Activated CD8-positive, alpha-beta T cell treated with anti-CD3 and anti-CD28 coated beads, Interleukin-2, amount 10 ng/mL, durations not matched to agents 7 days and 5 days (primary cell): ENCODE measurements around the gene COX10. TPM values are rescaled to one million over a fixed set of nuclear protein-coding genes. Genes with fewer than 3 reads are reported as not detected.
"Not testable (repeated sequence)": the region's sequence is repeated elsewhere in the genome, so short reads cannot be mapped to it uniquely, and the experiment has no call there.

Experiments used
- ATAC-seq: fragments of 150-1000 bp; cut with Tn5 transposase; one replicate; pipeline ENCODE4 v1.10.0; 2021; ENCODE audit warnings: moderate library complexity
- CTCF ChIA-PET: fragments of 350-600 bp; sonication (Branson Sonifier 250); formaldehyde crosslinking; loops from one replicate; lab custom pipeline; 2021; ENCODE audit warnings: antibody characterized with exemption; lab: Charles Lee
- POLR2A ChIA-PET: fragments of 350-600 bp; sonication (Branson Sonifier 250); formaldehyde crosslinking; loops from one replicate; lab custom pipeline; 2021; ENCODE audit warnings: antibody characterized with exemption; lab: Charles Lee
- DNase-seq: peaks from one replicate; pipeline ENCODE4 v3.0.0-alpha.2; 2020
- H3K27ac Mint-ChIP-seq: one replicate; pipeline ENCODE4 v1.8.0; 2021; ENCODE audit warnings: mild to moderate bottlenecking, mixed read lengths
- H3K27me3 Mint-ChIP-seq: one replicate; pipeline ENCODE4 v1.8.0; 2021; ENCODE audit warnings: low read depth, mixed read lengths
- H3K36me3 Mint-ChIP-seq: one replicate; pipeline ENCODE4 v1.8.0; 2021; ENCODE audit warnings: low read depth, mixed read lengths
- H3K4me1 Mint-ChIP-seq: one replicate; pipeline ENCODE4 v1.8.0; 2021; ENCODE audit warnings: low read depth, mixed read lengths
- H3K4me3 Mint-ChIP-seq: one replicate; pipeline ENCODE4 v1.8.0; 2021; ENCODE audit warnings: mild to moderate bottlenecking, mixed read lengths
- H3K9me3 Mint-ChIP-seq: one replicate; pipeline ENCODE4 v1.8.0; 2022; ENCODE audit warnings: mixed read lengths; ENCODE audit not compliant: insufficient read depth
- total RNA-seq, 2 experiments: library from RNA; stranded (reverse); gene quantifications; one replicate each; pipeline ENCODE4 v1.2.3, GENCODE V29; 2021

COX10 gene
- total RNA-seq, 2 experiments from 2014 or later, result 23.3 to 25.4 TPM

DNA sequence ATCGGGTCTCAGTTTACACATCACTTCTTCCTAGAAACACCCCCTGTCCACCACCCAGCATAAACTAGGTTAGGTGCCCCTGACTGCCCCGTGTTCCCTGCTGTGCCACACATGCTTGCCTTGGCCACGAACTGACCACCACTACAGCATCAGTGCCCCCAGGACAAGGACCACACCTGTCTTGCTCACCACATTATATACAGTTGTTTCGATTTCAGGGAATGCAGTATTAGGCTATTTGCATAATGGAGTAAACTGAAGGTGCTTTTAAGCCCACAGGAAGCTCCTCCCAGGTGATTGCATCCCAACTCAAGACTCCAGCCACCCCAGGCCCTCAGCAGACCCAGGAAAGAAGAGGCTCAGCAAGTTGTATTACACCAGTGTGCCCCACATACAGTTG is 117.1 kb downstream of the COX10 start:
- ATAC-seq, POLR2A ChIA-PET, H3K9me3 Mint-ChIP-seq, H3K4me3 Mint-ChIP-seq, H3K27me3 Mint-ChIP-seq, H3K27ac Mint-ChIP-seq, DNase-seq, CTCF ChIA-PET: not testable (repeated sequence)
- peaks cover 22% of the 10 kb centered on the region for H3K36me3 Mint-ChIP-seq
- H3K4me1 Mint-ChIP-seq, result peaks cover 22% of the 10 kb centered on the region

GRCh38 chr17:14190774-14191173 is 121.5 kb downstream of the COX10 start:
- H3K9me3 Mint-ChIP-seq, CTCF ChIA-PET, H3K4me3 Mint-ChIP-seq, H3K27ac Mint-ChIP-seq, DNase-seq, ATAC-seq, H3K27me3 Mint-ChIP-seq: not testable (repeated sequence)
- POLR2A ChIA-PET, result interaction anchor here (0.9 kb wide), 1 partner anchor 110 kb away, joined by 3 read pairs; the partner anchor contains the start of gene HS3ST3B1
- Mint-ChIP-seq H3K36me3 (peaks cover 33% of the 10 kb centered on the region), H3K4me1 (peaks cover 54% of the 10 kb centered on the region)

DNA sequence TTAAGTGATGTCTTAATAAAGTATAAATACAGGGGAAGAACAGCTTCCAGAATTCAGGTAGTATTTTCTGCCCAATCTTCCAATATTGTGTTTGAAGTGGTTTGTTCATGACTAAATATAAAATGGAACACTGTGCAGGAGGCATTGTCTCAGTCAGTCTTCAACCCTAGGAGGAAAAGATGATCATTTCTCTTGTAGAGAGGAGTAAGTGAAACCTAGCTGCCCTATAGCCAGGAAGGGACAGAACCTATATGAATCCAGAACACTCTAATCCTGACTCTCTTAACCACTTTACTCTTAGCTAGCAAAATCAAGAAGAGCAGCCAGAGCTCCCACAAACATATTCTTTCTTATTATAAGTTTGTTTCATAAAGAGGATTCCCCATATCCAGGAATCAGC is 122.2 kb downstream of the COX10 start:
- ATAC-seq, H3K27me3 Mint-ChIP-seq, H3K9me3 Mint-ChIP-seq, DNase-seq, H3K4me3 Mint-ChIP-seq, CTCF ChIA-PET: not testable (repeated sequence)
- H3K27ac Mint-ChIP-seq, result peak overlapping the region; percentile 85
- peaks cover 60% of the 10 kb centered on the region for H3K4me1 Mint-ChIP-seq
- peaks cover 40% of the 10 kb centered on the region for H3K36me3 Mint-ChIP-seq
- POLR2A ChIA-PET, result interaction anchor here (0.9 kb wide), 1 partner anchor 109 kb away, joined by 3 read pairs; the partner anchor contains the start of gene HS3ST3B1

DNA sequence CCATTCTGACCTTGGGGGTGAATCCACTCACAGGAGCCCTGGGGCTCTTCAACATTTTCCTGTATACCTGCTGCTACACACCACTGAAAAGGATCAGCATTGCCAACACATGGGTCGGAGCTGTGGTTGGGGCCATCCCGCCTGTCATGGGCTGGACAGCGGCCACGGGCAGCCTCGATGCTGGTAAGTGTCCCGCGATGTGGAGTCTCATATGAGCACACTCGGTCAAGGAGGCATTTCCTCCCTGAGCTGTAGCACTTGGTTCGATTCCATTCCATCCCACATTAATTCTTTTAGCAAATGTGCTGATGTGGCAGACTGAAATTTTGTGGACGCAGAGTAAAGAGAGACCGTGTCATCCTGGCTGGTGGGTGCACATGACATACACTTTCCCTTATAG is 122.7 kb downstream of the COX10 start:
- H3K36me3 Mint-ChIP-seq, result peaks cover 43% of the 10 kb centered on the region
- H3K27me3 Mint-ChIP-seq, CTCF ChIA-PET, DNase-seq, ATAC-seq, H3K9me3 Mint-ChIP-seq, POLR2A ChIA-PET: not testable (repeated sequence)
- peaks cover 63% of the 10 kb centered on the region for H3K4me1 Mint-ChIP-seq
- H3K27ac Mint-ChIP-seq, result peak overlapping the region; percentile 85
- H3K4me3 Mint-ChIP-seq, result peak overlapping the region; percentile 52

- peak overlapping the region; percentile 91 for H3K27ac Mint-ChIP-seq
- H3K36me3 Mint-ChIP-seq, result peaks cover 43% of the 10 kb centered on the region
- ATAC-seq, result peak; percentile 48
- peak overlapping the region; percentile 52 for H3K4me3 Mint-ChIP-seq
- H3K9me3 Mint-ChIP-seq, H3K27me3 Mint-ChIP-seq, POLR2A ChIA-PET, DNase-seq, CTCF ChIA-PET: not testable (repeated sequence)
- H3K4me1 Mint-ChIP-seq, result peaks cover 70% of the 10 kb centered on the region
Observed at GRCh38 chr17:14192636-14193344, 123.5 kb downstream of the COX10 start.

- H3K27me3 Mint-ChIP-seq, result no peaks in the 10 kb centered on the region
- no peaks in the 10 kb centered on the region for H3K9me3 Mint-ChIP-seq
- peak overlapping the region; percentile 92 for H3K27ac Mint-ChIP-seq
- peak overlapping the region; percentile 57 for H3K4me3 Mint-ChIP-seq
- H3K4me1 Mint-ChIP-seq, result peaks cover 90% of the 10 kb centered on the region
- POLR2A ChIA-PET, result interaction anchor here (0.6 to 6.5 kb wide), 5 partner anchors 10 to 137 kb away, joined by 3 to 64 read pairs (median 3); partner anchors contain the start of gene HS3ST3B1
- CTCF ChIA-PET, result interaction anchor here (1.0 to 1.9 kb wide), 6 partner anchors 10 to 104 kb away, joined by 3 to 9 read pairs (median 4); partner anchors contain the start of gene HS3ST3B1
- H3K36me3 Mint-ChIP-seq, result peaks cover 44% of the 10 kb centered on the region
- DNase-seq (no peak), ATAC-seq (peak; percentile 37)
Observed at GRCh38 chr17:14196377-14196997, 127.2 kb downstream of the COX10 start.

- H3K4me1 Mint-ChIP-seq, result peaks cover 90% of the 10 kb centered on the region
- ChIA-PET POLR2A (interaction anchor here (0.6 to 6.5 kb wide), 3 partner anchors 9 to 104 kb away, joined by 3 to 64 read pairs (median 4); partner anchors contain the start of gene HS3ST3B1), CTCF (interaction anchor here (1.0 to 1.9 kb wide), 7 partner anchors 10 to 126 kb away, joined by 3 to 9 read pairs (median 3); partner anchors contain the start of gene HS3ST3B1)
- DNase-seq (no peak), ATAC-seq (no peak)
- H3K27ac Mint-ChIP-seq, result peak overlapping the region; percentile 92
- no peaks in the 10 kb centered on the region for H3K27me3 Mint-ChIP-seq
- no peaks in the 10 kb centered on the region for H3K9me3 Mint-ChIP-seq
- H3K36me3 Mint-ChIP-seq, result peaks cover 42% of the 10 kb centered on the region
- peak overlapping the region; percentile 57 for H3K4me3 Mint-ChIP-seq
Observed at GRCh38 chr17:14197057-14197456, 127.8 kb downstream of the COX10 start.

GRCh38 chr17:14197586-14197985 is 128.3 kb downstream of the COX10 start:
- peak overlapping the region; percentile 92 for H3K27ac Mint-ChIP-seq
- H3K36me3 Mint-ChIP-seq, result peaks cover 42% of the 10 kb centered on the region
- DNase-seq (peak; percentile 78), ATAC-seq (peak; percentile 58)
- H3K9me3 Mint-ChIP-seq, result no peaks in the 10 kb centered on the region
- CTCF ChIA-PET, result interaction anchor here (1.0 to 1.9 kb wide), 7 partner anchors 11 to 126 kb away, joined by 3 to 9 read pairs (median 3); partner anchors contain the start of gene HS3ST3B1
- H3K27me3 Mint-ChIP-seq, result no peaks in the 10 kb centered on the region
- peaks cover 92% of the 10 kb centered on the region for H3K4me1 Mint-ChIP-seq
- POLR2A ChIA-PET, result interaction anchor here (1.1 to 6.5 kb wide), 3 partner anchors 8 to 103 kb away, joined by 3 to 64 read pairs (median 3); partner anchors contain the start of gene HS3ST3B1
- H3K4me3 Mint-ChIP-seq, result peak overlapping the region; percentile 57

DNA sequence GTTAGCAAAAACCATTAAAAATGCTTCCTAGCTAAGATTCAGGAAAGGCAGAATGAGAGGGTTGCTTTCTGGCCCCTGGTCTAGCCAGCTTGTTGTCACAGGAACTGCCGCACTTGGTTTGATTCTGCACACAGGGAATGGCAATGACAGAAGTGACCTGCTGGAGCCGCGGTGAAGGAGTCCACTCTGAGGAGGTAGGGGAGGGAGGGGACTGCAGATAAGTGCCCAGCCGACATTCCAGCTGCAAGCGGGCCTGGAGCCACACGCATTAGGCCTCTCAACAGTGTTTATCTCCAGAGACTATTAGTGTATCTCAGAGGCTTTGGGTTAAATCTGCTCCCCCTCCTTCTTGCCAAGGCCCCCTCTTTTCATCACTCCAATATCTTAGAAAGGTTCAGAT is 128.7 kb downstream of the COX10 start:
- Mint-ChIP-seq H3K27ac (peak overlapping the region; percentile 92), H3K27me3 (no peaks in the 10 kb centered on the region), H3K4me3 (peak overlapping the region; percentile 57), H3K4me1 (peaks cover 94% of the 10 kb centered on the region), H3K36me3 (peaks cover 46% of the 10 kb centered on the region), H3K9me3 (no peaks in the 10 kb centered on the region)
- POLR2A ChIA-PET, result interaction anchor here (1.1 to 6.5 kb wide), 2 partner anchors 100 to 103 kb away, joined by 3 to 64 read pairs; partner anchors contain the start of gene HS3ST3B1
- CTCF ChIA-PET, result interaction anchor here (1.0 to 1.9 kb wide), 6 partner anchors 10 to 127 kb away, joined by 3 to 9 read pairs (median 4); partner anchors contain the start of gene HS3ST3B1
- DNase-seq (no peak), ATAC-seq (no peak)

DNA sequence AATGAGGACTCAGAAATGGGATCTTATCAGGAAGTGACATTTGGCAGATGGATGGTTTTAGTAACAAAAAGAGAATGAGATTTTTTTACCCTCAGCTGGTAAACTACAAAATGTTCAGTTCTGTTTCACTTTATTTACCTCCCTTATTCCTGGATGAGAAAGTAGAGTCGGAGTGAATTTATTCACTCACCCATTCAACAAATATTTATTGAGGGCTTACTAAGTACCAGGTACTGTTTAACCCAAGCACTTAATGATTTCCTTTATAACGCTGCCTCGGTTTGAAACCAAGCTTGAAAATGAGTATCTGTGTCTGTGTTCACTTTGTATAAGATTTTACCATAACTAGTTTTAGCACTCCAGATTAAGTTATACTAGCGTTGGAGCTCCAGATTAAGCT is 129.3 kb downstream of the COX10 start:
- DNase-seq (no peak), ATAC-seq (no peak)
- peaks cover 48% of the 10 kb centered on the region for H3K36me3 Mint-ChIP-seq
- peaks cover 93% of the 10 kb centered on the region for H3K4me1 Mint-ChIP-seq
- CTCF ChIA-PET, result interaction anchor here (1.0 to 3.8 kb wide), 4 partner anchors 85 to 107 kb away, joined by 3 to 26 read pairs (median 4); partner anchors contain the start of gene HS3ST3B1
- POLR2A ChIA-PET, result interaction anchor here (1.1 to 6.5 kb wide), 2 partner anchors 100 to 102 kb away, joined by 3 to 64 read pairs; partner anchors contain the start of gene HS3ST3B1
- peak overlapping the region; percentile 57 for H3K4me3 Mint-ChIP-seq
- H3K27ac Mint-ChIP-seq, result peak overlapping the region; percentile 92
- H3K9me3 Mint-ChIP-seq, result no peaks in the 10 kb centered on the region
- no peaks in the 10 kb centered on the region for H3K27me3 Mint-ChIP-seq

GRCh38 chr17:14199601-14200000 is 130.3 kb downstream of the COX10 start:
- POLR2A ChIA-PET, result interaction anchor here (6.5 kb wide), 1 partner anchor 101 kb away, joined by 64 read pairs; the partner anchor contains the start of gene HS3ST3B1
- Mint-ChIP-seq H3K27me3 (no peaks in the 10 kb centered on the region), H3K4me1 (peaks cover 99% of the 10 kb centered on the region), H3K36me3 (peaks cover 54% of the 10 kb centered on the region), H3K4me3 (peak overlapping the region; percentile 57), H3K9me3 (no peaks in the 10 kb centered on the region), H3K27ac (peak overlapping the region; percentile 92)
- DNase-seq (no peak), ATAC-seq (no peak)
- CTCF ChIA-PET, result interaction anchor here (0.9 to 3.8 kb wide), 6 partner anchors 12 to 122 kb away, joined by 4 to 26 read pairs (median 4); partner anchors contain the start of gene HS3ST3B1
